Testis (tissue), 3 donors: ENCODE results near the gene LUZP1. TPM values are rescaled to one million over a fixed set of nuclear protein-coding genes. Genes with fewer than 3 reads are reported as not detected.

Experiments
- DNase-seq: peaks from one replicate; pipeline ENCODE4 v3.0.0-alpha.2; 2019
- H3K27ac ChIP-seq, 2 donors: fragments of 200-600 bp; sonication (generic); one replicate each; pipeline ENCODE4 v1.5.1; 2019
- H3K27me3 ChIP-seq: fragments of 200-600 bp; sonication (generic); one replicate; pipeline ENCODE4 v1.5.1; 2019
- H3K36me3 ChIP-seq: fragments of 200-600 bp; sonication (generic); one replicate; pipeline ENCODE4 v1.5.1; 2017; ENCODE audit warnings: low read depth; ENCODE audit errors: missing control alignments
- H3K4me1 ChIP-seq: fragments of 200-600 bp; sonication (generic); one replicate; pipeline ENCODE4 v1.5.1; 2019
- H3K4me3 ChIP-seq, 2 donors: fragments of 200-600 bp; sonication (generic); one replicate each; pipeline ENCODE4 v1.5.1; 2017 to 2019
- H3K9me3 ChIP-seq: fragments of 200-600 bp; sonication (generic); one replicate; pipeline ENCODE4 v1.5.1; 2017
- CTCF ChIP-seq, 3 experiments: fragments of 450-650 bp in 2 of 3; fragments of 200-600 bp in 1 of 3; sonication (generic) in 1 of 3; IDR thresholded peaks; one replicate each; pipeline ENCODE4 v1.5.1; 2016 to 2019; ENCODE audit warnings: antibody characterized with exemption in 3 of 3, mild to moderate bottlenecking in 2 of 3, moderate library complexity in 1 of 3
- POLR2A ChIP-seq: fragments of 450-650 bp; IDR thresholded peaks from one replicate; pipeline ENCODE4 v1.6.1; 2017; ENCODE audit warnings: antibody characterized with exemption, mild to moderate bottlenecking, moderate library complexity
- WGBS, 2 donors: methylation state at CpG; one replicate each; pipeline ENCODE4 v1.1.5; 2018; 5-methylcytosine and 5-hydroxymethylcytosine counted together
- intact Hi-C: fragments of 100-400 bp; cut with DNase I; formaldehyde crosslinking; loops from one replicate; pipeline ENCODE4 v1.15.1; 2023; ENCODE audit warnings: low total_unique reads
- polyA plus RNA-seq: library from polyadenylated mRNA; stranded (reverse); fragments of 350-450 nt; fragmentation: Illumina TruSeq; extraction: RNeasy Lipid Tissue Mini Kit (QIAGEN cat#74804); gene quantifications from one replicate; pipeline ENCODE4 v1.2.3, GENCODE V29; 2014; ENCODE audit warnings: low read depth, low replicate concordance; ENCODE audit not compliant: insufficient read depth
- total RNA-seq, 2 donors: library from RNA; depleted of rRNA; stranded (reverse); fragments of >200 nt; gene quantifications; one replicate each; pipeline ENCODE4 v1.2.3, GENCODE V29; 2016

Gene LUZP1
- total and polyA plus RNA-seq, 3 donors from 2014 or later, result 14.4 to 36.2 (median 20.3) TPM

- 57% methylated on average over 12 of the region's 12 CpGs for WGBS, 2 donors
- Histone ChIP-seq H3K27ac (no peak overlapping the region), H3K4me1 (peaks cover 20% of the 10 kb centered on the region), H3K9me3 (no peaks in the 10 kb centered on the region), H3K27me3 (no peaks in the 10 kb centered on the region), H3K4me3 (no peak overlapping the region), H3K36me3 (no peaks in the 10 kb centered on the region)
- TF ChIP-seq CTCF (IDR thresholded peaks at IDR 0.05) (peak; percentile 86 to 90 (median 87)), POLR2A (no peak)
- peak; percentile 75 for DNase-seq
- intact Hi-C loops, result loop anchor here (5.0 kb wide), 1 partner anchor 84 kb away; no protein-coding TSS in a partner anchor
These were observed 70.0 kb downstream of the LUZP1 start for GRCh38 chr1:23098463-23099170.

GRCh38 chr1:23097316-23097715 lies 71.3 kb downstream of the LUZP1 start:
- Histone ChIP-seq H3K9me3 (no peaks in the 10 kb centered on the region), H3K4me3 (no peak overlapping the region), H3K4me1 (peaks cover 17% of the 10 kb centered on the region), H3K27ac (no peak overlapping the region), H3K27me3 (no peaks in the 10 kb centered on the region), H3K36me3 (no peaks in the 10 kb centered on the region)
- DNase-seq, result no peak
- TF ChIP-seq POLR2A (no peak), CTCF (IDR thresholded peaks at IDR 0.05) (no peak)
- WGBS, 2 donors, result 87 to 93% methylated on average over 6 of the region's 6 CpGs
- intact Hi-C loops, result loop anchor here (5.0 kb wide), 1 partner anchor 85 kb away; no protein-coding TSS in a partner anchor

- no peak for DNase-seq
- TF ChIP-seq CTCF (IDR thresholded peaks at IDR 0.05) (no peak), POLR2A (no peak)
- Histone ChIP-seq H3K36me3 (no peaks in the 10 kb centered on the region), H3K9me3 (no peaks in the 10 kb centered on the region), H3K27me3 (no peaks in the 10 kb centered on the region), H3K4me1 (no peaks in the 10 kb centered on the region), H3K27ac (no peak overlapping the region), H3K4me3 (no peak overlapping the region)
- intact Hi-C loops, result no loop called here
- WGBS, 2 donors, result 71 to 73% methylated on average over 10 to 12 of the region's 12 CpGs
These were observed 76.2 kb downstream of the LUZP1 start for GRCh38 chr1:23092447-23092846.

GRCh38 chr1:23091545-23091944 lies 77.1 kb downstream of the LUZP1 start:
- H3K9me3 ChIP-seq, result no peaks in the 10 kb centered on the region
- H3K27ac ChIP-seq, result no peak overlapping the region
- intact Hi-C loops, result no loop called here
- H3K36me3 ChIP-seq, result no peaks in the 10 kb centered on the region
- no peak overlapping the region for H3K4me3 ChIP-seq
- WGBS, 2 donors, result 96% methylated on average over 7 of the region's 7 CpGs
- H3K27me3 ChIP-seq, result no peaks in the 10 kb centered on the region
- no peak for TF ChIP-seq POLR2A
- no peak for TF ChIP-seq CTCF (IDR thresholded peaks at IDR 0.05)
- no peaks in the 10 kb centered on the region for H3K4me1 ChIP-seq
- DNase-seq, result no peak

- no peak for DNase-seq
- Histone ChIP-seq H3K27ac (no peak overlapping the region), H3K36me3 (no peaks in the 10 kb centered on the region), H3K27me3 (no peaks in the 10 kb centered on the region), H3K9me3 (no peaks in the 10 kb centered on the region), H3K4me3 (no peak overlapping the region), H3K4me1 (no peaks in the 10 kb centered on the region)
- intact Hi-C loops, result no loop called here
- WGBS, 2 donors, result 100% methylated on average over 1 of the region's 1 CpG
- TF ChIP-seq CTCF (IDR thresholded peaks at IDR 0.05) (no peak), POLR2A (no peak)
These were observed 78.6 kb downstream of the LUZP1 start for GRCh38 chr1:23090056-23090455.
